Parathyroid adenoma (tissue), 2 donors: ENCODE measurements around the gene FBLN2.

Experiments
- H2AFZ ChIP-seq: fragments of 300-600 bp; sonication (generic); one replicate; pipeline ENCODE4 v1.7.0; 2017; ENCODE audit warnings: antibody characterized with exemption, mild to moderate bottlenecking
- H3K27ac ChIP-seq: fragments of 300-600 bp; sonication (generic); one replicate; pipeline ENCODE4 v1.7.0; 2017
- H3K27me3 ChIP-seq: fragments of 300-600 bp; sonication (generic); one replicate; pipeline ENCODE4 v1.7.0; 2017; ENCODE audit warnings: low read length; ENCODE audit not compliant: control insufficient read depth, insufficient read depth
- H3K36me3 ChIP-seq: fragments of 300-600 bp; sonication (generic); one replicate; pipeline ENCODE4 v1.7.0; 2017; ENCODE audit warnings: low read length; ENCODE audit not compliant: control insufficient read depth, insufficient read depth
- H3K4me1 ChIP-seq: fragments of 300-600 bp; sonication (generic); one replicate; pipeline ENCODE4 v1.7.0; 2017; ENCODE audit warnings: control low read depth
- H3K4me2 ChIP-seq: fragments of 300-600 bp; sonication (generic); one replicate; pipeline ENCODE4 v1.7.0; 2017; ENCODE audit warnings: low read length
- H3K4me3 ChIP-seq: fragments of 300-600 bp; sonication (generic); one replicate; pipeline ENCODE4 v1.7.0; 2017; ENCODE audit warnings: low read depth, low read length
- H3K79me2 ChIP-seq: fragments of 300-600 bp; sonication (generic); one replicate; pipeline ENCODE4 v1.7.0; 2017; ENCODE audit warnings: control low read depth
- H3K9ac ChIP-seq: fragments of 300-600 bp; sonication (generic); one replicate; pipeline ENCODE4 v1.7.0; 2017; ENCODE audit warnings: mild to moderate bottlenecking
- H3K9me3 ChIP-seq: fragments of 300-600 bp; sonication (generic); one replicate; pipeline ENCODE4 v1.7.0; 2017; ENCODE audit warnings: low read length; ENCODE audit not compliant: control insufficient read depth
- TF ChIP-seq, protein P1 (sequence below): fragments of 300-600 bp; sonication (generic); IDR thresholded peaks from one replicate; pipeline ENCODE4 v1.7.0; 2017; ENCODE audit warnings: antibody characterized with exemption, mild to moderate bottlenecking
- donor health status: primary hyperparathyroidism.

The FBLN2 gene

DNA sequence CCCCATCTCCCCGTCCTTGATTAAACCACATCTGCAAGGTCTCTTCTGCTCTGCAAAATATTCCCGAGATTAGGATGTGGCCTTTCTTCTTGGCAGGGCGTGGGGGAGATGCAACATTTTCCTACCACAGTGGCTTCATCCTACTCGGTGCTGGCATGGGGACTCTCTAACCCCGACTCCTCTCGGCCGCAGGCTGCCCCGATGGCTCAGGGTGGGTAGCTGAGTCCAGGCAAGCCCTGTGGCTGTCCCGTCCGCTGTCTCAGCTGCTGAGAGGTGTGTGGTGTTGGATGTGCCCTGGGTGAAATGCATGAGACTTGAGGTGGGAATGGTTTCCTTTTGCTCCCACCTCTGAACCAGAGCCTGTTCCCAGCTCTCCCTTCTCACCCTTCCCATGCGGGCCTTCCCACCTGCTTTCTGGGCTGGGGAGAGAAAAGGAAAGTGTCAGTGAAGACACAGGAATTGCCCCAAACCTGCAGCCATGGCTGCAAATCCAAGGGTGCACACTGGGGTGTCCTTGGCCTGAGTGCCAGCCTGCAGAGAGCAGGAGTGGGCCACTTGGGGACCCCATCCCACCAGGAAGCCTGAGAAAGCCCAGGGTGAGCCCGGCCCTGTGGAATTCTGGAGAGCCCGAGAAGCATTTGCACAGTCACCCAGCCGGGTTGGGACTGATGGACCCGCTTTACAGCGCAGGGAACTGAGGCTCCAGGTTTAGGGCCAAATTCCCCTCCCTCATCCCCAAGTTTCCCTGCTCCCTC, 115.0 kb downstream of the FBLN2 start:
- H3K4me2 ChIP-seq: no peak overlapping the region
- no peaks in the 10 kb centered on the region for H3K27me3 ChIP-seq
- no peak overlapping the region for H3K27ac ChIP-seq
- no peaks in the 10 kb centered on the region for H3K4me1 ChIP-seq
- H3K9me3 ChIP-seq: no peaks in the 10 kb centered on the region
- no peaks in the 10 kb centered on the region for H3K79me2 ChIP-seq
- TF ChIP-seq, protein P1, sequence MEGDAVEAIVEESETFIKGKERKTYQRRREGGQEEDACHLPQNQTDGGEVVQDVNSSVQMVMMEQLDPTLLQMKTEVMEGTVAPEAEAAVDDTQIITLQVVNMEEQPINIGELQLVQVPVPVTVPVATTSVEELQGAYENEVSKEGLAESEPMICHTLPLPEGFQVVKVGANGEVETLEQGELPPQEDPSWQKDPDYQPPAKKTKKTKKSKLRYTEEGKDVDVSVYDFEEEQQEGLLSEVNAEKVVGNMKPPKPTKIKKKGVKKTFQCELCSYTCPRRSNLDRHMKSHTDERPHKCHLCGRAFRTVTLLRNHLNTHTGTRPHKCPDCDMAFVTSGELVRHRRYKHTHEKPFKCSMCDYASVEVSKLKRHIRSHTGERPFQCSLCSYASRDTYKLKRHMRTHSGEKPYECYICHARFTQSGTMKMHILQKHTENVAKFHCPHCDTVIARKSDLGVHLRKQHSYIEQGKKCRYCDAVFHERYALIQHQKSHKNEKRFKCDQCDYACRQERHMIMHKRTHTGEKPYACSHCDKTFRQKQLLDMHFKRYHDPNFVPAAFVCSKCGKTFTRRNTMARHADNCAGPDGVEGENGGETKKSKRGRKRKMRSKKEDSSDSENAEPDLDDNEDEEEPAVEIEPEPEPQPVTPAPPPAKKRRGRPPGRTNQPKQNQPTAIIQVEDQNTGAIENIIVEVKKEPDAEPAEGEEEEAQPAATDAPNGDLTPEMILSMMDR: no peak
- no peak overlapping the region for H2AFZ ChIP-seq
- H3K4me3 ChIP-seq: no peak overlapping the region
- no peak overlapping the region for H3K9ac ChIP-seq
- no peaks in the 10 kb centered on the region for H3K36me3 ChIP-seq

DNA sequence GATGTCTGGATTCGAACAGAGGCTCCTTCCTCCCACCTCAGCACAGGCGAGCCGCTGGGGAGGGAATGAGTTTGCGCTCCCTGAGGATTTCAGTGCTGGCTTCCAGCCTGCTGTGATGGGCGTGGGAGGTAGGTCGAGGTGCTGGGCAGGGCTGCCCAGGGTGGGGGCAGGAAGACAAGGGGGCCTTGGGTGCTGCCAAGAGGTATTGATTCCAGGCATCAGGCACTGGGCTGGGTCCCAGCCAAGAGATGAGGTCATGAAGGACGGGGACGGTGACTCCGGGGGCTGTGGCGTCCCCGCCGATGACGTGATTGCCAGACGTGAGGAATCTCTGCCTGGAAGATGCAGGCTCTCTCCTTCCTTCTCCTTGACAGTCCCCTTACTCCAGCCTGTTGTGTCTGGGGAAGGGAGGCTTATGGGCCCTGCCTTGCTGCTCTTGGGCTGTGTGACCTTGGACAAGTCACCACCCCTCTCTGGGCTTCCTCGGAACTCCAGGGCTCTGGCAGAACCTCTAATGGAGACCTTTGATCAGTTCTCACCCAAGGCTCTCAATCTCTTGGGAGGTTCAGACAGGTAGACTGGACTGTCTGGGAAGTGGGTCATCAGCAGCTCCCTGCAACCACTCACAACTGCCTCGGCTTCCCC, 116.8 kb downstream of the FBLN2 start:
- no peaks in the 10 kb centered on the region for H3K79me2 ChIP-seq
- TF ChIP-seq, protein P1: no peak
- no peaks in the 10 kb centered on the region for H3K9me3 ChIP-seq
- H3K4me1 ChIP-seq: no peaks in the 10 kb centered on the region
- H2AFZ ChIP-seq: no peak overlapping the region
- H3K4me3 ChIP-seq: no peak overlapping the region
- H3K36me3 ChIP-seq: no peaks in the 10 kb centered on the region
- no peak overlapping the region for H3K4me2 ChIP-seq
- no peak overlapping the region for H3K27ac ChIP-seq
- H3K9ac ChIP-seq: no peak overlapping the region
- H3K27me3 ChIP-seq: no peaks in the 10 kb centered on the region

DNA sequence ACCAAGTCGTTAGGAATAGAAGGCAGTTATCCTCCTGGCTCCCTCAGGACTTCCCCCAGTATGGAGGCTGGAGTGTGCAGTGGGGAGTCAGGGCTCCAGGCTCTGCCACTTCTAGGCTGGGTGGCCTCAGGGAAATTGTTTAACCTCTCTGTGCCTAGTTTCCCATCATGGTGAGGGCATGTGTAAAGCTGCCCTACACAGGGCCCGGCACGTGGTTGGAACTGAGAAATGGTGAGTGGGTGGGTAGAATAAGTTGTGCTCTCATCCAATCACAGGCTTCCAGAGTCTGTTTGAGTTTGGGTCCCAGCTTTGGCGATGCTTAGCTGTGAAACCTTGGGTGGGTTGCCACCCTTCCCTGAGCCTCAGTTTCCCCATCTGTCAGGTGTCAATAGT, 117.3 kb downstream of the FBLN2 start:
- Histone ChIP-seq H3K9me3 (no peaks in the 10 kb centered on the region), H3K27me3 (no peaks in the 10 kb centered on the region), H3K4me1 (no peaks in the 10 kb centered on the region), H3K9ac (no peak overlapping the region), H2AFZ (no peak overlapping the region), H3K4me2 (no peak overlapping the region), H3K27ac (no peak overlapping the region), H3K79me2 (no peaks in the 10 kb centered on the region), H3K36me3 (no peaks in the 10 kb centered on the region), H3K4me3 (no peak overlapping the region)
- TF ChIP-seq, protein P1: no peak

DNA sequence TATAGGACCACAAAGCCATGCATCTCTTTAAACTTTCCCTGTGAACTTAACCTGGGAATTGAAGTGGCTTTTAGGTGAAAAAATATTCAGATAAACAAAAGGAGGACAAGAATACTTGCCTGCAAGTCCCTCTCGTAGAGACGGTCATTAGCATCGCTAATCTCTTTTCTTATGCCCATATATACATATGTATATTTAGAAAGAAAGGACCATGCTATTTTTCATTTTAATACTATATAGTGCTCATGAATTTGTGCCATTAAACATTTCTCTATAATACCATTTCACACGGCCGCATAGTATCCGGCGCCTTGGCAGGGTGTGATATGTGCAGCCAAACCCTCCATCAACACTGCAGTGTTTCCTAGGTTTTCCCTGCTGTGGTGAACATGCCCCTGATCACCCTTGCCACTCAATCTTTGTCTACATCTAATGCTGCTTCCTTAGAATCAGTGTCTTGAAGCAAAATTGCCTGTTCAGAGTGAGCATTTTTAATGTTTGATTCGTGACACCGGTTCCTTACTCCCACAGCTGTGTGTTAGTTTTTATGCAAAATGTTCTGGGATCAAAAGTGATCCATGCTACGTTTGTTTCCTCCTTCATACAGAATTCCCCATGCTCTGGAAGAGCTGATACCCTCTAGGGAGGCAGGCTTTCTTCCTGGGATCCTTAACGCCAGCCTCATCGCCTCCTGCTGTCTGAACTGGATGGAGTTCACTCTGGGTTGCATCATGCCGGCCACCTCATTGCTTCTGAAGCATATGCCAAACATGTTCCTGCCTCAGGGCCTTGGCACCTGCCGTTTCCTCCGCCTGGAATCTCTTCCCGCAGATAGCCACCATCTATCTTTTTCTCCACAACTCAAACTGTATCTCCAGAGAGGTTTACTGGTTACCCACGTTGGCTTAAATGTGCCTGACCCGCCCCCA, 118.1 kb downstream of the FBLN2 start:
- H3K9me3 ChIP-seq: no peaks in the 10 kb centered on the region
- no peak overlapping the region for H3K27ac ChIP-seq
- H3K4me1 ChIP-seq: no peaks in the 10 kb centered on the region
- no peaks in the 10 kb centered on the region for H3K36me3 ChIP-seq
- H2AFZ ChIP-seq: no peak overlapping the region
- TF ChIP-seq, protein P1: no peak
- no peaks in the 10 kb centered on the region for H3K79me2 ChIP-seq
- H3K4me2 ChIP-seq: no peak overlapping the region
- no peak overlapping the region for H3K4me3 ChIP-seq
- no peak overlapping the region for H3K9ac ChIP-seq
- no peaks in the 10 kb centered on the region for H3K27me3 ChIP-seq
